Adrenal gland (tissue), 12 donors: ENCODE results near the gene SEC14L6. TPM values are rescaled to one million over a fixed set of nuclear protein-coding genes. Genes with fewer than 3 reads are reported as not detected.

Source experiments
- DNase-seq, 7 donors: peaks; one replicate each; pipeline ENCODE4 v3.0.0-alpha.2; 2019 to 2020
- H3K27ac ChIP-seq, 5 donors: fragments of 200-600 bp; sonication (generic) in 4 of 5; 1 replicate in 3 of 5; 2 replicates in 2 of 5; pipeline versions ENCODE4 v1.5.1 to v1.8.0; 2016 to 2020; ENCODE audit warnings: mild to moderate bottlenecking in 1 of 5
- H3K27me3 ChIP-seq: fragments of 200-600 bp; 2 replicates; pipeline ENCODE4 v1.8.0; 2021
- H3K36me3 ChIP-seq, 2 donors: fragments of 200-600 bp; replicated peaks in 1 of 2; 1 replicate in 1 of 2; 2 replicates in 1 of 2; pipeline versions ENCODE4 v1.5.1 to v1.8.0; 2018 to 2022
- H3K4me1 ChIP-seq, 2 donors: fragments of 200-600 bp; replicated peaks in 1 of 2; 1 replicate in 1 of 2; 2 replicates in 1 of 2; pipeline versions ENCODE4 v1.5.1 to v1.8.0; 2018 to 2021
- H3K4me3 ChIP-seq, 4 donors: fragments of 200-600 bp; sonication (generic) in 3 of 4; one replicate each; pipeline ENCODE4 v1.5.1; 2016 to 2018
- H3K9me3 ChIP-seq, 3 donors: fragments of 200-600 bp; sonication (generic) in 1 of 3; replicated peaks in 1 of 3; 1 replicate in 2 of 3; 2 replicates in 1 of 3; pipeline versions ENCODE4 v1.5.1 to v1.8.0; 2016 to 2021
- CTCF ChIP-seq, 6 experiments: fragments of 450-650 bp in 4 of 6; fragments of 200-600 bp in 2 of 6; sonication (generic) in 1 of 6; IDR thresholded peaks; 1 replicate in 5 of 6; 2 replicates in 1 of 6; pipeline versions ENCODE4 v1.5.1 to v1.8.0; 2016 to 2021; ENCODE audit warnings: antibody characterized with exemption in 6 of 6, mild to moderate bottlenecking in 2 of 6, moderate library complexity in 1 of 6
- POLR2A ChIP-seq, 2 donors: fragments of 450-650 bp; IDR thresholded peaks; one replicate each; pipeline ENCODE4 v1.6.1; 2017; ENCODE audit warnings: antibody characterized with exemption in 2 of 2, mild to moderate bottlenecking in 2 of 2, moderate library complexity in 1 of 2
- WGBS, 4 donors: extraction: QIAGEN DNeasy Blood & Tissue Kit in 2 of 4; methylation state at CpG; one replicate each; pipeline versions ENCODE4 v1.1.5 to v1.1.7; 2013 to 2017; 5-methylcytosine and 5-hydroxymethylcytosine counted together
- intact Hi-C, 2 donors: fragments of 100-400 bp; cut with DNase I; formaldehyde crosslinking; loops; one replicate each; pipeline versions ENCODE4 v1.14.1 to v1.15.0; 2022 to 2023
- polyA plus RNA-seq, 3 donors: library from polyadenylated mRNA; stranded (reverse); fragments of 200-250 nt in 2 of 3; fragments of 350-450 nt in 1 of 3; fragmentation: Illumina TruSeq in 1 of 3; extraction: RNeasy Lipid Tissue Mini Kit (QIAGEN cat#74804) in 1 of 3; gene quantifications; one replicate each; pipeline ENCODE4 v1.2.3, GENCODE V29; 2013 to 2014
- total RNA-seq, 9 donors: library from RNA; depleted of rRNA in 4 of 9; stranded (reverse); fragments of >200 nt in 4 of 9; fragments of 120-200 nt in 1 of 9; fragmentation: NEBNext Ultra II Directional in 1 of 9; extraction: Animal tissue kit (Norgen Biotek cat#: 25700) in 1 of 9; gene quantifications; one replicate each; pipeline versions ENCODE4 v1.1.0 to v1.2.4, GENCODE V29; 2013 to 2023
- donor health status: healthy with polysubstance abuse.
- donor health status: Bipolar disorder and iron deficiency.
- donor health status: DM: yes; HTN: yes; CAD: no.
- donor health status: DM: no; HTN: no; CAD: no.
- donor health status: DM: no; HTN: no; CAD: no.
- donor health status: DM: yes; HTN: yes; CAD: no.

The SEC14L6 gene
- total and polyA plus RNA-seq, 12 donors, result 0.19 to 4.3 (median 1.2) TPM; not detected in 1

- Histone ChIP-seq H3K27ac (no peak overlapping the region), H3K27me3 (no peaks in the 10 kb centered on the region), H3K36me3 (no peaks in the 10 kb centered on the region), H3K4me1 (no peaks in the 10 kb centered on the region), H3K9me3 (no peaks in the 10 kb centered on the region), H3K4me3 (no peak overlapping the region)
- intact Hi-C loops, result no loop called here
- TF ChIP-seq POLR2A (IDR thresholded peaks at IDR 0.05) (no peak), CTCF (IDR thresholded peaks at IDR 0.05) (no peak)
- WGBS, 4 donors, result 56 to 79% (median 69%) methylated on average over 6 of the region's 6 CpGs
- DNase-seq, result no peak
Observed at GRCh38 chr22:30474683-30475424, 71.7 kb downstream of the SEC14L6 start.

GRCh38 chr22:30474121-30474520 lies 72.4 kb downstream of the SEC14L6 start:
- H3K27ac ChIP-seq, result no peak overlapping the region
- no peak overlapping the region for H3K4me3 ChIP-seq
- intact Hi-C loops, result no loop called here
- H3K9me3 ChIP-seq, result no peaks in the 10 kb centered on the region
- 81 to 97% (median 87%) methylated on average over 4 of the region's 4 CpGs for WGBS, 4 donors
- no peaks in the 10 kb centered on the region for H3K36me3 ChIP-seq
- no peak for DNase-seq
- no peaks in the 10 kb centered on the region for H3K4me1 ChIP-seq
- H3K27me3 ChIP-seq, result no peaks in the 10 kb centered on the region
- TF ChIP-seq POLR2A (IDR thresholded peaks at IDR 0.05) (no peak), CTCF (IDR thresholded peaks at IDR 0.05) (no peak)

- Histone ChIP-seq H3K27me3 (no peaks in the 10 kb centered on the region), H3K4me1 (no peaks in the 10 kb centered on the region)
- DNase-seq, result no peak
Observed at GRCh38 chr22:30472994-30473720, 73.4 kb downstream of the SEC14L6 start.

More at GRCh38 chr22:30472994-30473720, 73.4 kb downstream of the SEC14L6 start:
- no peak for TF ChIP-seq CTCF (IDR thresholded peaks at IDR 0.05)
- no peak overlapping the region for H3K4me3 ChIP-seq
- no peaks in the 10 kb centered on the region for H3K36me3 ChIP-seq
- intact Hi-C loops, result no loop called here
- H3K27ac ChIP-seq, result no peak overlapping the region
- H3K9me3 ChIP-seq, result no peaks in the 10 kb centered on the region
- 67 to 87% (median 73%) methylated on average over 4 of the region's 4 CpGs for WGBS, 4 donors

Other genes with a start within 250 kb of the SEC14L6 start
- gene TBC1D10A, start 219.8 kb downstream of the SEC14L6 start, total RNA-seq, result 10 to 100 TPM; 22.0 to 55.0 (median 31.4) TPM
- 10 to 100 TPM; 11.7 to 23.2 (median 14.2) TPM for gene TBC1D10A, start 219.8 kb downstream of the SEC14L6 start, polyA plus RNA-seq
- gene SF3A1, start 189.8 kb downstream of the SEC14L6 start, total RNA-seq, result 100 to 1,000 TPM in 6 of 9 donors, 10 to 100 TPM in 3; 26.8 to 212 (median 141) TPM
- 10 to 100 TPM; 15.7 to 69.6 (median 24.1) TPM for gene SF3A1, start 189.8 kb downstream of the SEC14L6 start, polyA plus RNA-seq
- 1 to 10 TPM in 8 of 9 donors, under 1 TPM in 1; 0.48 to 9.9 (median 2.7) TPM for gene CCDC157, start 189.7 kb downstream of the SEC14L6 start, total RNA-seq
- gene CCDC157, start 189.7 kb downstream of the SEC14L6 start, polyA plus RNA-seq, result 1 to 10 TPM in 2 of 3 donors, under 1 TPM in 1; 0.75 to 5.3 (median 3.7) TPM
- 10 to 100 TPM in 5 of 9 donors, 1 to 10 TPM in 4; 7.7 to 20.1 (median 10.1) TPM for gene RNF215, start 159.3 kb downstream of the SEC14L6 start, total RNA-seq
- 10 to 100 TPM in 2 of 3 donors, 1 to 10 TPM in 1; 2.0 to 17.4 (median 17.1) TPM for gene RNF215, start 159.3 kb downstream of the SEC14L6 start, polyA plus RNA-seq
- gene SEC14L2, start 149.7 kb downstream of the SEC14L6 start, total RNA-seq, result 1 to 10 TPM in 8 of 9 donors, under 1 TPM in 1; 0.78 to 7.7 (median 4.9) TPM
- gene SEC14L2, start 149.7 kb downstream of the SEC14L6 start, polyA plus RNA-seq, result 1 to 10 TPM in 2 of 3 donors, under 1 TPM in 1; 0.99 to 3.1 (median 2.1) TPM
- 10 to 100 TPM; 10.4 to 36.3 (median 14.0) TPM for gene MTFP1, start 121.0 kb downstream of the SEC14L6 start, total RNA-seq
- gene MTFP1, start 121.0 kb downstream of the SEC14L6 start, polyA plus RNA-seq, result 10 to 100 TPM; 13.7 to 19.7 (median 16.3) TPM
- gene SEC14L3, start 74.7 kb downstream of the SEC14L6 start, total RNA-seq, result under 1 TPM in 1 of 9 donors, not detected in 8; 0.27 TPM
- not detected for gene SEC14L3, start 74.7 kb downstream of the SEC14L6 start, polyA plus RNA-seq
- 1 to 10 TPM in 6 of 9 donors, under 1 TPM in 3; 0.17 to 2.6 (median 1.1) TPM for gene SEC14L4, start 41.0 kb downstream of the SEC14L6 start, total RNA-seq
- under 1 TPM; 0.29 to 0.64 (median 0.47) TPM for gene SEC14L4, start 41.0 kb downstream of the SEC14L6 start, polyA plus RNA-seq
- under 1 TPM in 2 of 9 donors, not detected in 7; 0.31 to 0.33 TPM for gene GAL3ST1, start 27.9 kb upstream of the SEC14L6 start, total RNA-seq
- under 1 TPM in 2 of 3 donors, not detected in 1; 0.57 to 0.72 TPM for gene GAL3ST1, start 27.9 kb upstream of the SEC14L6 start, polyA plus RNA-seq
- gene PES1, start 45.2 kb upstream of the SEC14L6 start, total RNA-seq, result 100 to 1,000 TPM in 1 of 9 donors, 10 to 100 TPM in 8; 46.0 to 105 (median 60.1) TPM
- 100 to 1,000 TPM in 1 of 3 donors, 10 to 100 TPM in 2; 63.6 to 117 (median 68.5) TPM for gene PES1, start 45.2 kb upstream of the SEC14L6 start, polyA plus RNA-seq
- gene TCN2, start 60.4 kb upstream of the SEC14L6 start, total RNA-seq, result 100 to 1,000 TPM in 1 of 9 donors, 10 to 100 TPM in 8; 24.0 to 108 (median 60.7) TPM
- 10 to 100 TPM; 12.8 to 21.9 (median 17.8) TPM for gene TCN2, start 60.4 kb upstream of the SEC14L6 start, polyA plus RNA-seq
- 1 to 10 TPM in 8 of 9 donors, under 1 TPM in 1; 0.60 to 7.0 (median 3.8) TPM for gene SLC35E4, start 89.0 kb upstream of the SEC14L6 start, total RNA-seq
- 1 to 10 TPM; 1.3 to 2.0 (median 2.0) TPM for gene SLC35E4, start 89.0 kb upstream of the SEC14L6 start, polyA plus RNA-seq
- gene DUSP18, start 121.1 kb upstream of the SEC14L6 start, total RNA-seq, result 1 to 10 TPM; 3.9 to 8.9 (median 6.2) TPM
- gene DUSP18, start 121.1 kb upstream of the SEC14L6 start, polyA plus RNA-seq, result 1 to 10 TPM; 1.4 to 5.0 (median 3.8) TPM
- gene OSBP2, start 148.1 kb upstream of the SEC14L6 start, total RNA-seq, result 10 to 100 TPM; 15.2 to 35.6 (median 24.3) TPM
- 10 to 100 TPM in 2 of 3 donors, 1 to 10 TPM in 1; 7.3 to 13.4 (median 11.7) TPM for gene OSBP2, start 148.1 kb upstream of the SEC14L6 start, polyA plus RNA-seq